Vagina (tissue), 2 donors: Measurements from ENCODE around the gene ATP11A. TPM values are rescaled to one million over a fixed set of nuclear protein-coding genes. Genes with fewer than 3 reads are reported as not detected.

Experiments used
- DNase-seq, 2 donors: peaks; one replicate each; pipeline ENCODE4 v3.0.0-alpha.2; 2017; ENCODE audit errors: extremely low spot score in 2 of 2
- H3K27ac ChIP-seq: fragments of 200-600 bp; sonication (generic); one replicate; pipeline ENCODE4 v1.5.1; 2019
- H3K27me3 ChIP-seq: fragments of 200-600 bp; sonication (generic); one replicate; pipeline ENCODE4 v1.5.1; 2019
- H3K36me3 ChIP-seq, 2 donors: fragments of 200-600 bp; sonication (generic); one replicate each; pipeline ENCODE4 v1.5.1; 2017 to 2019
- H3K4me1 ChIP-seq: fragments of 200-600 bp; sonication (generic); one replicate; pipeline ENCODE4 v1.5.1; 2019
- H3K4me3 ChIP-seq, 2 donors: fragments of 200-600 bp; sonication (generic); 1 replicate in 1 of 2; 2 replicates in 1 of 2; pipeline ENCODE4 v1.5.1; 2016 to 2019
- H3K9me3 ChIP-seq: fragments of 200-600 bp; sonication (generic); one replicate; pipeline ENCODE4 v1.5.1; 2019
- POLR2A ChIP-seq, 2 donors: fragments of 450-650 bp; IDR thresholded peaks; one replicate each; pipeline ENCODE4 v1.6.1; 2017; ENCODE audit warnings: antibody characterized with exemption in 2 of 2, mild to moderate bottlenecking in 2 of 2, moderate library complexity in 2 of 2
- POLR2AphosphoS5 ChIP-seq, 2 donors: sonication (generic); formaldehyde crosslinking; IDR thresholded peaks; one replicate each; pipeline ENCODE4 v1.9.0; 2017; ENCODE audit warnings: antibody characterized with exemption in 2 of 2, mild to moderate bottlenecking in 2 of 2, low read depth in 1 of 2; ENCODE audit not compliant: insufficient read depth in 1 of 2
- intact Hi-C: fragments of 100-400 bp; cut with DNase I; formaldehyde crosslinking; loops from one replicate; pipeline ENCODE4 v1.15.1; 2023
- total RNA-seq: library from RNA; depleted of rRNA; stranded (reverse); fragments of >200 nt; gene quantifications from one replicate; pipeline ENCODE4 v1.2.3, GENCODE V29; 2016
- TF ChIP-seq, protein P1 (sequence below), 3 experiments: fragments of 450-650 bp in 2 of 3; fragments of 200-600 bp in 1 of 3; sonication (generic) in 1 of 3; IDR thresholded peaks; one replicate each; pipeline ENCODE4 v1.5.1; 2017 to 2019; ENCODE audit warnings: antibody characterized with exemption in 3 of 3, mild to moderate bottlenecking in 2 of 3, moderate library complexity in 2 of 3

ATP11A gene
- total RNA-seq, 1 donor from 2014 or later, result 33.4 TPM

GRCh38 chr13:112828756-112829155 lies 138.9 kb downstream of the ATP11A start:
- no peaks in the 10 kb centered on the region for H3K9me3 ChIP-seq
- no peak for TF ChIP-seq POLR2A (IDR thresholded peaks at IDR 0.05)
- intact Hi-C loops, result no loop called here
- no peaks in the 10 kb centered on the region for H3K4me1 ChIP-seq
- no peak overlapping the region for H3K27ac ChIP-seq
- no peak for DNase-seq
- H3K4me3 ChIP-seq, result no peak overlapping the region
- no peaks in the 10 kb centered on the region for H3K27me3 ChIP-seq
- peaks cover 0 to 40% of the 10 kb centered on the region in 2 donors for H3K36me3 ChIP-seq

GRCh38 chr13:112831196-112831595 lies 141.4 kb downstream of the ATP11A start:
- Histone ChIP-seq H3K9me3 (no peaks in the 10 kb centered on the region), H3K27ac (no peak overlapping the region), H3K4me1 (no peaks in the 10 kb centered on the region), H3K27me3 (no peaks in the 10 kb centered on the region), H3K4me3 (no peak overlapping the region), H3K36me3 (peaks cover 0 to 51% of the 10 kb centered on the region in 2 donors)
- intact Hi-C loops, result no loop called here
- TF ChIP-seq POLR2AphosphoS5 (IDR thresholded peaks at IDR 0.05; ENCODE audit: insufficient read depth in 1 of 2, low read depth in 1 of 2) (no peak), POLR2A (IDR thresholded peaks at IDR 0.05) (no peak)
- TF ChIP-seq, protein P1, sequence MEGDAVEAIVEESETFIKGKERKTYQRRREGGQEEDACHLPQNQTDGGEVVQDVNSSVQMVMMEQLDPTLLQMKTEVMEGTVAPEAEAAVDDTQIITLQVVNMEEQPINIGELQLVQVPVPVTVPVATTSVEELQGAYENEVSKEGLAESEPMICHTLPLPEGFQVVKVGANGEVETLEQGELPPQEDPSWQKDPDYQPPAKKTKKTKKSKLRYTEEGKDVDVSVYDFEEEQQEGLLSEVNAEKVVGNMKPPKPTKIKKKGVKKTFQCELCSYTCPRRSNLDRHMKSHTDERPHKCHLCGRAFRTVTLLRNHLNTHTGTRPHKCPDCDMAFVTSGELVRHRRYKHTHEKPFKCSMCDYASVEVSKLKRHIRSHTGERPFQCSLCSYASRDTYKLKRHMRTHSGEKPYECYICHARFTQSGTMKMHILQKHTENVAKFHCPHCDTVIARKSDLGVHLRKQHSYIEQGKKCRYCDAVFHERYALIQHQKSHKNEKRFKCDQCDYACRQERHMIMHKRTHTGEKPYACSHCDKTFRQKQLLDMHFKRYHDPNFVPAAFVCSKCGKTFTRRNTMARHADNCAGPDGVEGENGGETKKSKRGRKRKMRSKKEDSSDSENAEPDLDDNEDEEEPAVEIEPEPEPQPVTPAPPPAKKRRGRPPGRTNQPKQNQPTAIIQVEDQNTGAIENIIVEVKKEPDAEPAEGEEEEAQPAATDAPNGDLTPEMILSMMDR (IDR thresholded peaks at IDR 0.05), result no peak
- DNase-seq, result no peak

DNA sequence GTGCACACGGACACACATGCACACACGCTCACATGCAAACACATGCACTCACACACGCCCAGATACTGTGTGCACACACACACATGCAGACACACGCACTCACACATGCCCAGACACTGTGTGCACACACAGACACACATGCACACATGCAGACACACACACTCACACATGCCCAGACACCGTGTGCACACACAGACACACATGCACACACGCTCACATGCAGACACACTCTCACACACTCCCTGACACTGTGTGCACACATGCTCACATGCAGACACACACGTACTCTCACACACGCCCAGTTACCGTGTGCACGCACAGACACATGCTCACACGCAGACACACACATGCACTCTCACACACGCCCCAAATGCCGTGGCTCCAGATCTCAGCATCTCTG lies 142.0 kb downstream of the ATP11A start:
- Histone ChIP-seq H3K4me1 (no peaks in the 10 kb centered on the region), H3K27ac (no peak overlapping the region), H3K4me3 (no peak overlapping the region), H3K9me3 (no peaks in the 10 kb centered on the region), H3K27me3 (no peaks in the 10 kb centered on the region), H3K36me3 (peaks cover 0 to 49% of the 10 kb centered on the region in 2 donors)
- no peak for DNase-seq
- intact Hi-C loops, result no loop called here
- TF ChIP-seq POLR2AphosphoS5 (IDR thresholded peaks at IDR 0.05; ENCODE audit: insufficient read depth in 1 of 2, low read depth in 1 of 2), result no peak
- no peak for TF ChIP-seq POLR2A (IDR thresholded peaks at IDR 0.05)
- TF ChIP-seq, protein P1 (IDR thresholded peaks at IDR 0.05), result no peak

DNA sequence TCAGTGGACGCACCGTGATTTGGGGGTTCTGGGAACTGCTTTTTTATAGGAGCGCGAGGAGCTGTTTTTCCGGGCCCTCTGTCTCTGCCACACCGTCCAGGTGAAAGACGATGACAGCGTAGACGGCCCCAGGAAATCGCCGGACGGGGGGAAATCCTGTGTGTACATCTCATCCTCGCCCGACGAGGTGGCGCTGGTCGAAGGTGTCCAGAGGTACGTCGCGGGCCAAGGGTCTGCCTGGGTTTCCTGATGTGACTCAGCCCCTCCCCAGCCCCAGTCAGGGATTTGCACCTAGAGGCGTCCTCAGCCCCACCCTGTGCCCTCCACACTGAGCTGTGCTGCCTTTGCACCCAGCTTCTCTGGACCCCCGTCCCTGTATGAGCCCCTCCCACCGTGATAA lies 143.0 kb downstream of the ATP11A start:
- Histone ChIP-seq H3K4me3 (no peak overlapping the region), H3K27me3 (no peaks in the 10 kb centered on the region), H3K27ac (no peak overlapping the region), H3K4me1 (no peaks in the 10 kb centered on the region), H3K9me3 (no peaks in the 10 kb centered on the region), H3K36me3 (peaks cover 0 to 39% of the 10 kb centered on the region in 2 donors)
- TF ChIP-seq, protein P1 (IDR thresholded peaks at IDR 0.05), result no peak
- no peak for TF ChIP-seq POLR2A (IDR thresholded peaks at IDR 0.05)
- intact Hi-C loops, result no loop called here
- no peak for DNase-seq

GRCh38 chr13:112833551-112834257 lies 143.9 kb downstream of the ATP11A start:
- no peaks in the 10 kb centered on the region for H3K9me3 ChIP-seq
- TF ChIP-seq, protein P1 (IDR thresholded peaks at IDR 0.05), result no peak
- no peak for TF ChIP-seq POLR2A (IDR thresholded peaks at IDR 0.05)
- TF ChIP-seq POLR2AphosphoS5 (IDR thresholded peaks at IDR 0.05; ENCODE audit: insufficient read depth in 1 of 2, low read depth in 1 of 2), result no peak
- no peak for DNase-seq
- H3K36me3 ChIP-seq, result peaks cover 0 to 39% of the 10 kb centered on the region in 2 donors
- intact Hi-C loops, result no loop called here
- no peaks in the 10 kb centered on the region for H3K27me3 ChIP-seq
- no peak overlapping the region for H3K27ac ChIP-seq
- H3K4me1 ChIP-seq, result no peaks in the 10 kb centered on the region
- no peak overlapping the region for H3K4me3 ChIP-seq
